K562 (cell line): Measurements from ENCODE around the gene FOXA3. TPM values are rescaled to one million over a fixed set of nuclear protein-coding genes. Genes with fewer than 3 reads are reported as not detected.

ENCODE experiments used
- ATAC-seq: fragments of 200-7000 bp; cut with Tn5 transposase; 3 replicates; pipeline ENCODE4 v1.9.1; 2020; ENCODE audit warnings: moderate library complexity
- BruUV-seq: library from RNA; stranded (reverse); fragments of 400-500 nt; replicated peaks from 2 replicates; lab custom pipeline; 2021; lab: Mats Ljungman, UMichigan
- CTCF ChIA-PET: fragments of 300-600 bp; formaldehyde crosslinking; extraction: SDS; loops from one replicate; lab custom pipeline; 2021; ENCODE audit warnings: low intra/inter-chr PET ratio; lab: Yijun Ruan, JAX
- POLR2A ChIA-PET: fragments of 300-600, 350-650 bp; sonication (Branson Sonifier 250); formaldehyde crosslinking; extraction: SDS; loops from one replicate; lab custom pipeline; 2021; ENCODE audit warnings: antibody characterized with exemption, inconsistent platforms; lab: Yijun Ruan, JAX
- DNase-seq, 4 experiments: peaks; one replicate each; pipeline versions ENCODE4 v3.0.0 to v3.0.0-alpha.2; 2011 to 2018; ENCODE audit warnings: low spot score in 3 of 4, mixed read lengths in 3 of 4; ENCODE audit errors: extremely low read depth in 1 of 4
- FAIRE-seq: peaks from 2 replicates; lab custom pipeline; 2011; peaks lifted over from hg19 to GRCh38; lab: Jason Lieb, UNC
- H2AFZ ChIP-seq: 2 replicates; pipeline ENCODE4 v1.6.0; 2011; ENCODE audit warnings: low read depth, low read length, control low read depth, inconsistent platforms
- H3K27ac ChIP-seq: fragments of 200-600 bp; 3 replicates; pipeline ENCODE4 v1.8.0; 2011; ENCODE audit warnings: low read depth, mild to moderate bottlenecking, control low read depth, inconsistent platforms, low read length, moderate library complexity, mixed read lengths; ENCODE audit errors: extremely low read depth
- H3K27me3 ChIP-seq, 2 experiments: fragments of 300-600 bp in 1 of 2; 2 replicates in 1 of 2; 3 replicates in 1 of 2; pipeline versions ENCODE4 v1.6.0 to v1.8.0; 2011; ENCODE audit warnings: inconsistent platforms in 2 of 2, low read length in 2 of 2, mild to moderate bottlenecking in 1 of 2, mixed read lengths in 1 of 2, moderate library complexity in 1 of 2; ENCODE audit not compliant: control insufficient read depth in 2 of 2, insufficient read depth in 2 of 2
- H3K36me3 ChIP-seq: fragments of 300-600 bp; 3 replicates; pipeline ENCODE4 v1.8.0; 2011; ENCODE audit warnings: mild to moderate bottlenecking, low read length, inconsistent platforms; ENCODE audit not compliant: control insufficient read depth, insufficient read depth
- H3K4me1 ChIP-seq, 2 experiments: fragments of 200-600 bp in 1 of 2; replicated peaks in 1 of 2; 2 replicates in 1 of 2; 3 replicates in 1 of 2; pipeline versions ENCODE4 v1.5.1 to v1.8.0; 2011; ENCODE audit warnings: inconsistent platforms in 2 of 2, low read length in 2 of 2, mild to moderate bottlenecking in 1 of 2, mixed read lengths in 1 of 2, moderate library complexity in 1 of 2; ENCODE audit not compliant: control insufficient read depth in 2 of 2, insufficient read depth in 2 of 2
- H3K4me2 ChIP-seq: 2 replicates; pipeline ENCODE4 v1.6.1; 2011; ENCODE audit warnings: low read length, control low read depth, inconsistent platforms, mixed read lengths; ENCODE audit not compliant: insufficient read depth
- H3K4me3 ChIP-seq: fragments of 200-600 bp; sonication (generic), shearing (Covaris generic); 2 replicates; pipeline ENCODE4 v1.5.1; 2016; ENCODE audit warnings: control low read depth, inconsistent platforms
- H3K79me2 ChIP-seq: fragments of 200-600 bp; 3 replicates; pipeline ENCODE4 v1.8.0; 2011; ENCODE audit warnings: low read length, inconsistent platforms; ENCODE audit not compliant: control insufficient read depth, insufficient read depth
- H3K9ac ChIP-seq, 2 experiments: 2 replicates each; pipeline versions ENCODE4 v1.6.0 to v1.6.1; 2011; ENCODE audit warnings: low read depth in 2 of 2, low read length in 2 of 2, control low read depth in 1 of 2, inconsistent platforms in 1 of 2, mild to moderate bottlenecking in 1 of 2, mixed read lengths in 1 of 2; ENCODE audit not compliant: insufficient read depth in 1 of 2
- H3K9me1 ChIP-seq: one replicate; pipeline ENCODE4 v1.6.0; 2011; ENCODE audit warnings: inconsistent platforms, mild to moderate bottlenecking, low read length, moderate library complexity; ENCODE audit not compliant: control insufficient read depth, insufficient read depth
- H3K9me3 ChIP-seq: replicated peaks from 2 replicates; pipeline ENCODE4 v1.5.1; 2011; ENCODE audit warnings: low read depth, low read length, inconsistent platforms; ENCODE audit not compliant: control insufficient read depth, insufficient read depth
- H4K20me1 ChIP-seq: replicated peaks from 2 replicates; pipeline ENCODE4 v1.6.1; 2011; ENCODE audit warnings: low read length, inconsistent platforms, mixed read lengths; ENCODE audit not compliant: control insufficient read depth, insufficient read depth
- ARNT ChIP-seq, 2 experiments: fragments of 450-650 bp; IDR thresholded peaks; 2 replicates each; pipeline ENCODE4 v1.6.1; 2016; ENCODE audit warnings: mild to moderate bottlenecking in 1 of 2
- CXXC5 ChIP-seq: fragments of 250-450 bp; sonication (Bioruptor Pico); IDR thresholded peaks from 2 replicates; pipeline ENCODE4 v1.8.0; 2022; ENCODE audit warnings: inconsistent platforms, mild to moderate bottlenecking, moderate library complexity
- DMBX1 ChIP-seq: fragments of 250-450 bp; sonication (Bioruptor Pico); IDR thresholded peaks from 2 replicates; pipeline ENCODE4 v1.8.0; 2022; ENCODE audit warnings: inconsistent platforms, mild to moderate bottlenecking, moderate library complexity, borderline replicate concordance
- HCFC1 ChIP-seq: IDR thresholded peaks from 2 replicates; pipeline ENCODE4 v1.6.1; 2012; ENCODE audit warnings: low read depth, low read length, improper control_type of control experiment
- HMG20A ChIP-seq: fragments of 450-650 bp; formaldehyde crosslinking; conservative IDR thresholded peaks from 2 replicates; pipeline ENCODE4 v1.4.0; 2020; ENCODE audit warnings: mild to moderate bottlenecking, mixed read lengths
- HSF4 ChIP-seq: fragments of 250-450 bp; sonication (Bioruptor Pico); IDR thresholded peaks from 2 replicates; pipeline ENCODE4 v2.1.2; 2022; ENCODE audit warnings: mild to moderate bottlenecking, moderate library complexity, borderline replicate concordance
- RBM25 ChIP-seq: fragments of 200-400 bp; formaldehyde crosslinking; IDR thresholded peaks from 2 replicates; pipeline ENCODE4 v1.6.1; 2018; ENCODE audit warnings: low read length, low read depth, moderate library complexity; ENCODE audit not compliant: severe bottlenecking
- SMARCC2 ChIP-seq: fragments of 450-650 bp; IDR thresholded peaks from 2 replicates; pipeline ENCODE4 v1.6.1; 2017; ENCODE audit warnings: antibody characterized with exemption, moderate library complexity, mild to moderate bottlenecking, low read depth
- ZNF143 ChIP-seq: sonication (generic); formaldehyde crosslinking; IDR thresholded peaks from 2 replicates; pipeline ENCODE4 v1.9.0; 2022; ENCODE audit warnings: mild to moderate bottlenecking, missing genetic modification reagents
- ZNF354B ChIP-seq: fragments of 250-450 bp; sonication (Bioruptor Pico); IDR thresholded peaks from 2 replicates; pipeline ENCODE4 v1.4.0; 2020
- ZNF696 ChIP-seq: fragments of 250-450 bp; sonication (Bioruptor Pico); conservative IDR thresholded peaks from 2 replicates; pipeline ENCODE4 v1.4.0; 2020; ENCODE audit warnings: mild to moderate bottlenecking, moderate library complexity
- WGBS: fragments of 100-300 bp; shearing (Covaris generic); methylation state at CpG from one replicate; pipeline ENCODE4 v1.1.6; 2016; ENCODE audit warnings: low coverage, mixed read lengths; ENCODE audit not compliant: insufficient coverage; ENCODE audit errors: missing lambda C conversion rate; 5-methylcytosine and 5-hydroxymethylcytosine counted together
- in situ Hi-C: fragments of 300-500 bp; cut with MboI; formaldehyde crosslinking; loops from 4 replicates; pipeline ENCODE4 v1.15.0; 2018; ENCODE audit warnings: inconsistent platforms, mixed read lengths
- intact Hi-C: fragments of 100-400 bp; cut with micrococcal nuclease; formaldehyde crosslinking; loops from 2 replicates; pipeline ENCODE4 v1.14.2; 2022
- polyA plus RNA-seq, 8 experiments: library from polyadenylated mRNA; depleted of rRNA in 4 of 8; stranded (reverse) in 5 of 8; unstranded in 3 of 8; fragments of >200 nt; fragmentation: Nextera tagmentation in 2 of 8; fragmentation: Illumina TruSeq in 1 of 8; extraction: Ambion mirVana in 2 of 8; extraction: Trizol in 1 of 8; gene quantifications; 2 replicates each; pipeline versions ENCODE4 v1.2.1 to v1.2.3, GENCODE V29; 2011 to 2014; ENCODE audit warnings: inconsistent platforms in 1 of 8, missing spikeins in 1 of 8
- total RNA-seq, 7 experiments: library from RNA; depleted of rRNA in 6 of 7; stranded (reverse); fragments of >200 nt in 6 of 7; fragmentation: Illumina TruSeq in 2 of 7; extraction: Trizol in 2 of 7; gene quantifications; 2 replicates each; pipeline versions ENCODE4 v1.2.1 to v1.2.3, GENCODE V29; 2011 to 2021; ENCODE audit warnings: low replicate concordance in 1 of 7
- TF ChIP-seq, protein P1 (sequence below): sonication (generic); formaldehyde crosslinking; IDR thresholded peaks from 2 replicates; pipeline ENCODE4 v1.8.0; 2022; ENCODE audit warnings: mild to moderate bottlenecking, missing genetic modification reagents
- TF ChIP-seq, protein P2 (sequence below): fragments of 450-650 bp; IDR thresholded peaks from 2 replicates; pipeline ENCODE4 v1.6.1; 2014; ENCODE audit warnings: low read depth, mild to moderate bottlenecking, moderate library complexity, borderline replicate concordance

Gene FOXA3
- total and polyA plus RNA-seq, 9 of the 15 experiments (the other 6 are each of a cell fraction or from before 2014, with no cell fraction given): 1.3 to 15.5 (median 4.7) TPM

DNA sequence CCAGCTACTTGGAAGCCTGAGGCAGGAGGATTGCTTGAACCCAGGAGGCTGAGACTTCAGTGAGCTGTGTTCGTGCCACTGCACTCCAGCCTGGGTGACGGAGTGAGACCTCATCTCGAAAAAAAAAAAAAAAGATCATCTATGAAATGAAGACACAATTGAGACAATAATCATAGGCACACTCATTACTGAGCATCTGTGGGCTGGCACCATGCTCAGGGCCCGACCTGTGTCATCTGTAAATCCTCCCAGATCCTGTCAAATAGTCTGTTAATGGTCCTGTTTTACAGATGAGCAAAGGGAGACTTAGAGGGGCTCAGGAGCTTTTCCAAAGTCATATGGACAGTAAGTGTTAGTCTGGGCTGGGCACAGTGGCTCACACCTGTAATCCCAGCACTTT lies 54.6 kb downstream of the FOXA3 start:
- H2AFZ ChIP-seq: no peak overlapping the region
- no peak for FAIRE-seq
- ChIA-PET CTCF (no interaction called here), POLR2A (interaction anchor here (1.2 kb wide), 1 partner anchor 16 kb away, joined by 4 read pairs; the partner anchor contains the start of gene MYPOP)
- H3K27me3 ChIP-seq: peaks cover 17 to 20% of the 10 kb centered on the region in 2 experiments; a peak in 4 of 5 replicates
- no peak for ATAC-seq
- H3K4me3 ChIP-seq: no peak overlapping the region
- no peak overlapping the region for H3K4me2 ChIP-seq
- H4K20me1 ChIP-seq: no peaks in the 10 kb centered on the region
- peaks cover 5 to 16% of the 10 kb centered on the region in 2 experiments; a peak in 4 of 5 replicates for H3K4me1 ChIP-seq
- no peaks in the 10 kb centered on the region for H3K36me3 ChIP-seq
- WGBS: 3% methylated on average over 4 of the region's 4 CpGs
- H3K9me1 ChIP-seq: no peaks in the 10 kb centered on the region
- no peaks in the 10 kb centered on the region for H3K79me2 ChIP-seq
- no peak overlapping the region for H3K27ac ChIP-seq
- H3K9me3 ChIP-seq: no peaks in the 10 kb centered on the region
- no peak overlapping the region for H3K9ac ChIP-seq
- no peak for DNase-seq
- BruUV-seq: no TSS peak
- in situ Hi-C loops (loop anchor here (10.0 kb wide), 1 partner anchor 346 kb away; no protein-coding TSS in a partner anchor), intact Hi-C loops (no loop called here)
- no peak for TF ChIP-seq HMG20A (CRISPR knock-in tag)
- TF ChIP-seq SMARCC2: no peak
- no peak for TF ChIP-seq RBM25
- TF ChIP-seq HCFC1: no peak
- no peak for TF ChIP-seq DMBX1 (CRISPR knock-in tag)
- TF ChIP-seq ZNF143 (CRISPR knock-in tag): no peak
- TF ChIP-seq CXXC5 (CRISPR knock-in tag): no peak
- TF ChIP-seq ZNF696 (CRISPR knock-in tag): no peak
- TF ChIP-seq, protein P1, sequence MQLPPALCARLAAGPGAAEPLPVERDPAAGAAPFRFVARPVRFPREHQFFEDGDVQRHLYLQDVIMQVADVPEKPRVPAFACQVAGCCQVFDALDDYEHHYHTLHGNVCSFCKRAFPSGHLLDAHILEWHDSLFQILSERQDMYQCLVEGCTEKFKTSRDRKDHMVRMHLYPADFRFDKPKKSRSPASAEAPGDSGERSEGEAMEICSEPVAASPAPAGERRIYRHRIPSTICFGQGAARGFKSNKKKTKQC: no peak
- TF ChIP-seq HSF4 (CRISPR knock-in tag): no peak
- TF ChIP-seq ARNT (IDR thresholded peaks at IDR 0.05): no peak
- TF ChIP-seq ZNF354B: no peak
- TF ChIP-seq, protein P2, sequence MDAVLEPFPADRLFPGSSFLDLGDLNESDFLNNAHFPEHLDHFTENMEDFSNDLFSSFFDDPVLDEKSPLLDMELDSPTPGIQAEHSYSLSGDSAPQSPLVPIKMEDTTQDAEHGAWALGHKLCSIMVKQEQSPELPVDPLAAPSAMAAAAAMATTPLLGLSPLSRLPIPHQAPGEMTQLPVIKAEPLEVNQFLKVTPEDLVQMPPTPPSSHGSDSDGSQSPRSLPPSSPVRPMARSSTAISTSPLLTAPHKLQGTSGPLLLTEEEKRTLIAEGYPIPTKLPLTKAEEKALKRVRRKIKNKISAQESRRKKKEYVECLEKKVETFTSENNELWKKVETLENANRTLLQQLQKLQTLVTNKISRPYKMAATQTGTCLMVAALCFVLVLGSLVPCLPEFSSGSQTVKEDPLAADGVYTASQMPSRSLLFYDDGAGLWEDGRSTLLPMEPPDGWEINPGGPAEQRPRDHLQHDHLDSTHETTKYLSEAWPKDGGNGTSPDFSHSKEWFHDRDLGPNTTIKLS: no peak
